ENCODE results near the gene ZNF667.

- TF ChIP-seq CTCF (IDR thresholded peaks at IDR 0.05) (no peak), POLR2A (IDR thresholded peaks at IDR 0.05) (no peak)
These were observed 53.2 kb downstream of the ZNF667 start for GRCh38 chr19:56423985-56424353.
